PC-3 (cell line): Measurements from ENCODE around the gene RHOG. TPM values are rescaled to one million over a fixed set of nuclear protein-coding genes. Genes with fewer than 3 reads are reported as not detected.
A peak's percentile ranks its signal among the peaks of the same experiment; 100 is the strongest.

Experiments
- ATAC-seq: fragments of 200-7000 bp; cut with Tn5 transposase; 2 replicates; pipeline ENCODE4 v1.9.1; 2020; ENCODE audit warnings: mild to moderate bottlenecking, moderate library complexity
- BruUV-seq: library from RNA; stranded (reverse); fragments of 400-500 nt; replicated peaks from 2 replicates; lab custom pipeline; 2021; lab: Mats Ljungman, UMichigan
- CTCF ChIA-PET: fragments of 300-600 bp; sonication (Branson Sonifier 250); formaldehyde crosslinking; loops from one replicate; lab custom pipeline; 2022; ENCODE audit warnings: antibody characterized with exemption; lab: Charles Lee
- POLR2A ChIA-PET: fragments of 300-600 bp; sonication (Branson Sonifier 250); formaldehyde crosslinking; loops from one replicate; lab custom pipeline; 2022; ENCODE audit warnings: antibody characterized with exemption; ENCODE audit not compliant: unreplicated experiment; lab: Charles Lee
- DNase-seq: peaks from one replicate; pipeline ENCODE4 v3.0.0-alpha.2; 2015
- H2AFZ ChIP-seq: fragments of 300-600 bp; sonication (generic); 2 replicates; pipeline ENCODE4 v1.6.0; 2016; ENCODE audit warnings: antibody characterized with exemption, low read length
- H3F3A ChIP-seq: fragments of 300-600 bp; sonication (generic); one replicate; pipeline ENCODE4 v1.6.0; 2017; ENCODE audit warnings: antibody characterized with exemption, low read length, control low read depth, mild to moderate bottlenecking; ENCODE audit not compliant: unreplicated experiment
- H3K27ac ChIP-seq: fragments of 300-600 bp; sonication (generic); 2 replicates; pipeline ENCODE4 v1.5.1; 2016; ENCODE audit warnings: mild to moderate bottlenecking, low read length
- H3K27me3 ChIP-seq: fragments of 300-600 bp; sonication (generic); 2 replicates; pipeline ENCODE4 v1.6.1; 2016; ENCODE audit warnings: low read length, mixed read lengths
- H3K36me3 ChIP-seq: fragments of 300-600 bp; sonication (generic); 2 replicates; pipeline ENCODE4 v1.6.1; 2016; ENCODE audit warnings: low read depth, mixed run types, low read length, mixed read lengths
- H3K4me1 ChIP-seq: fragments of 300-600 bp; sonication (generic); 2 replicates; pipeline ENCODE4 v1.5.1; 2016; ENCODE audit warnings: low read length; ENCODE audit not compliant: insufficient read depth
- H3K4me2 ChIP-seq: fragments of 300-600 bp; sonication (generic); 2 replicates; pipeline ENCODE4 v1.6.0; 2016; ENCODE audit warnings: low read length
- H3K4me3 ChIP-seq: fragments of 300-600 bp; sonication (generic); 2 replicates; pipeline ENCODE4 v1.5.1; 2016; ENCODE audit warnings: mild to moderate bottlenecking, low read length, mixed read lengths
- H3K79me2 ChIP-seq: fragments of 300-600 bp; sonication (generic); 2 replicates; pipeline ENCODE4 v1.6.1; 2017; ENCODE audit warnings: low read length, mixed read lengths
- H3K9ac ChIP-seq: fragments of 300-600 bp; sonication (generic); 2 replicates; pipeline ENCODE4 v1.6.0; 2016; ENCODE audit warnings: mild to moderate bottlenecking, low read length
- H3K9me2 ChIP-seq: fragments of 300-600 bp; sonication (generic); replicated peaks from 2 replicates; pipeline ENCODE4 v1.6.1; 2016; ENCODE audit warnings: mixed run types, low read length, mixed read lengths
- H3K9me3 ChIP-seq: fragments of 300-600 bp; sonication (generic); 2 replicates; pipeline ENCODE4 v1.6.1; 2016; ENCODE audit warnings: low read length, mixed read lengths
- H4K20me1 ChIP-seq: fragments of 300-600 bp; sonication (generic); 2 replicates; pipeline ENCODE4 v1.6.1; 2016; ENCODE audit warnings: low read length, mixed read lengths
- CTCF ChIP-seq: fragments of 300-600 bp; sonication (generic); conservative IDR thresholded peaks from 2 replicates; pipeline ENCODE4 v1.5.1; 2017; ENCODE audit warnings: antibody characterized with exemption, low read depth, mild to moderate bottlenecking, low read length
- EZH2 ChIP-seq: fragments of 300-600 bp; sonication (generic); IDR thresholded peaks from one replicate; pipeline ENCODE4 v1.6.1; 2017; ENCODE audit warnings: antibody characterized with exemption, mild to moderate bottlenecking, low read length; ENCODE audit not compliant: unreplicated experiment
- EZH2phosphoT487 ChIP-seq: fragments of 300-600 bp; sonication (generic); IDR thresholded peaks from 2 replicates; pipeline ENCODE4 v1.6.1; 2018; ENCODE audit warnings: mild to moderate bottlenecking, antibody characterized with exemption, low read length, borderline replicate concordance
- intact Hi-C: fragments of 100-400 bp; cut with micrococcal nuclease; formaldehyde crosslinking; loops from 2 replicates; pipeline ENCODE4 v1.9.0; 2023
- total RNA-seq: library from RNA; depleted of rRNA; stranded (reverse); fragments of >200 nt; gene quantifications from 2 replicates; pipeline ENCODE4 v1.2.3, GENCODE V29; 2014

RHOG gene
- total RNA-seq, 1 experiment from 2014 or later, result 31.2 TPM

GRCh38 chr11:3854977-3855807 is 14.4 kb upstream of the RHOG start, which contains the start of gene STIM1:
Gene STIM1, plus strand, starts transcription at chr11:3855664. Its CDS starts 607 bp downstream, at chr11:3856271.
- H3K36me3 ChIP-seq, result no peaks in the 10 kb centered on the region
- POLR2A ChIA-PET, result interaction anchor here (0.6 to 1.2 kb wide), 3 partner anchors 14 to 59 kb away, joined by 3 to 4 read pairs (median 4); no protein-coding TSS in a partner anchor
- no peaks in the 10 kb centered on the region for H3F3A ChIP-seq
- peak within 1 kb of the TSS; percentile 97 for H2AFZ ChIP-seq
- H3K27me3 ChIP-seq, result no peaks in the 10 kb centered on the region
- H3K4me3 ChIP-seq, result peak within 1 kb of the TSS; percentile 93
- H3K9me3 ChIP-seq, result no peaks in the 10 kb centered on the region
- H3K4me1 ChIP-seq, result peaks cover 31% of the 10 kb centered on the region
- H3K27ac ChIP-seq, result peak within 1 kb of the TSS; percentile 35
- intact Hi-C loops, result loop anchor here (1.0 to 10.0 kb wide), 3 partner anchors 14 to 104 kb away; no protein-coding TSS in a partner anchor
- H4K20me1 ChIP-seq, result no peaks in the 10 kb centered on the region
- H3K9me2 ChIP-seq, result no peaks in the 10 kb centered on the region
- peaks cover 46% of the 10 kb centered on the region for H3K79me2 ChIP-seq
- no peak for TF ChIP-seq EZH2
- no peak for TF ChIP-seq EZH2phosphoT487
- TF ChIP-seq CTCF, result peak; percentile 83
- BruUV-seq, result TSS peak; percentile 86
- H3K9ac ChIP-seq, result peak within 1 kb of the TSS; percentile 72
- H3K4me2 ChIP-seq, result peak within 1 kb of the TSS; percentile 97
- CTCF ChIA-PET, result interaction anchor here (0.6 to 2.8 kb wide), 13 partner anchors 12 to 482 kb away, joined by 3 to 27 read pairs (median 7); no protein-coding TSS in a partner anchor
- peak; percentile 89 for ATAC-seq
- peak; percentile 95 for DNase-seq

DNA sequence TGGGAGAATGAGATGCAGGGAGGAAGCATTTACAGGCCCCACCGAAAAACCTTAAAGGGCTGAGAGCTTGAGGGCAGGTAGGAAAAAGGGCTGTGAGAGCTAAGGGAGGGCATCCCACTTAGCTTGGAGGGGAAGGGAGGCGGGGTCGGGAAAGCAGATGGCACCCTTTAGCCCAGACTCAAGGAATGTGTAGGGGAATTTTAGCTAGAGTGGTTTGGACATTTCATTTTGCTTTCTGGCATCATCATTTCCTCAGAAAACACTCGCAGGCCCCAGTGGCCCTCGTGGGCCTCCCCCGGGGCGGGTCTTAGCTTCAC is 13.9 kb upstream of the RHOG start:
- CTCF ChIA-PET, result interaction anchor here (0.6 to 2.8 kb wide), 11 partner anchors 11 to 243 kb away, joined by 3 to 27 read pairs (median 7); no protein-coding TSS in a partner anchor
- Histone ChIP-seq H3K27ac (no peak overlapping the region), H3K4me2 (peak overlapping the region; percentile 79), H3K9me2 (no peaks in the 10 kb centered on the region), H3K9me3 (no peaks in the 10 kb centered on the region), H3F3A (no peaks in the 10 kb centered on the region), H3K36me3 (no peaks in the 10 kb centered on the region), H3K9ac (no peak overlapping the region), H4K20me1 (no peaks in the 10 kb centered on the region), H3K4me3 (peak overlapping the region; percentile 93; the same call in 1 of the 2 replicates), H2AFZ (peak overlapping the region; percentile 97), H3K27me3 (no peaks in the 10 kb centered on the region), H3K4me1 (peaks cover 31% of the 10 kb centered on the region), H3K79me2 (peaks cover 40% of the 10 kb centered on the region)
- TF ChIP-seq EZH2 (no peak), CTCF (no peak), EZH2phosphoT487 (no peak)
- POLR2A ChIA-PET, result interaction anchor here (0.6 to 1.2 kb wide), 3 partner anchors 13 to 60 kb away, joined by 3 to 4 read pairs (median 4); no protein-coding TSS in a partner anchor
- intact Hi-C loops, result loop anchor here (2.0 to 10.0 kb wide), 2 partner anchors 50 to 104 kb away; no protein-coding TSS in a partner anchor
- ATAC-seq (no peak), DNase-seq (no peak)
- BruUV-seq, result no TSS peak
